ENCODE measurements around the gene CLK2. TPM values are rescaled to one million over a fixed set of nuclear protein-coding genes. Genes with fewer than 3 reads are reported as not detected.

CLK2 gene
- polyA plus RNA-seq, 1 experiment = 40.5 TPM

- TF ChIP-seq, protein P1, sequence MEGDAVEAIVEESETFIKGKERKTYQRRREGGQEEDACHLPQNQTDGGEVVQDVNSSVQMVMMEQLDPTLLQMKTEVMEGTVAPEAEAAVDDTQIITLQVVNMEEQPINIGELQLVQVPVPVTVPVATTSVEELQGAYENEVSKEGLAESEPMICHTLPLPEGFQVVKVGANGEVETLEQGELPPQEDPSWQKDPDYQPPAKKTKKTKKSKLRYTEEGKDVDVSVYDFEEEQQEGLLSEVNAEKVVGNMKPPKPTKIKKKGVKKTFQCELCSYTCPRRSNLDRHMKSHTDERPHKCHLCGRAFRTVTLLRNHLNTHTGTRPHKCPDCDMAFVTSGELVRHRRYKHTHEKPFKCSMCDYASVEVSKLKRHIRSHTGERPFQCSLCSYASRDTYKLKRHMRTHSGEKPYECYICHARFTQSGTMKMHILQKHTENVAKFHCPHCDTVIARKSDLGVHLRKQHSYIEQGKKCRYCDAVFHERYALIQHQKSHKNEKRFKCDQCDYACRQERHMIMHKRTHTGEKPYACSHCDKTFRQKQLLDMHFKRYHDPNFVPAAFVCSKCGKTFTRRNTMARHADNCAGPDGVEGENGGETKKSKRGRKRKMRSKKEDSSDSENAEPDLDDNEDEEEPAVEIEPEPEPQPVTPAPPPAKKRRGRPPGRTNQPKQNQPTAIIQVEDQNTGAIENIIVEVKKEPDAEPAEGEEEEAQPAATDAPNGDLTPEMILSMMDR (IDR thresholded peaks at IDR 0.05; ENCODE audit: low read depth, low read length) = no peak
- no peaks in the 10 kb centered on the region; the same call in 1 of the 2 replicates for H3K9me3 ChIP-seq (ENCODE audit: control insufficient read depth, insufficient read depth, low read length)
- no peak overlapping the region for H3K27ac ChIP-seq (ENCODE audit: low read depth, low read length)
- ChIA-PET CTCF (interaction anchor here (0.7 to 1.4 kb wide), 3 partner anchors 26 to 104 kb away, joined by 3 to 4 read pairs (median 3); no protein-coding TSS in a partner anchor), POLR2A (interaction anchor here (0.7 kb wide), 1 partner anchor 24 kb away, joined by 6 read pairs; the partner anchor contains the start of gene CLK2)
- no peak overlapping the region for H3K4me3 ChIP-seq (ENCODE audit: low read depth, low read length)
- no peak for DNase-seq (ENCODE audit: low read depth, low spot score)
- peaks cover 54% of the 10 kb centered on the region for H3K27me3 ChIP-seq (ENCODE audit: control insufficient read depth, insufficient read depth, low read length)
Observed at GRCh38 chr1:155297384-155297783, 24.1 kb upstream of the CLK2 start.

- Histone ChIP-seq H3K27ac (ENCODE audit: low read depth, low read length) (no peak overlapping the region), H3K4me3 (ENCODE audit: low read depth, low read length) (no peak overlapping the region), H3K9me3 (ENCODE audit: control insufficient read depth, insufficient read depth, low read length) (no peaks in the 10 kb centered on the region; the same call in 1 of the 2 replicates), H3K27me3 (ENCODE audit: control insufficient read depth, insufficient read depth, low read length) (peaks cover 55% of the 10 kb centered on the region)
- TF ChIP-seq, protein P1 (IDR thresholded peaks at IDR 0.05; ENCODE audit: low read depth, low read length) = no peak
- ChIA-PET CTCF (no interaction called here), POLR2A (no interaction called here)
- DNase-seq (ENCODE audit: low read depth, low spot score) = no peak
Observed at GRCh38 chr1:155296661-155297060, 23.4 kb upstream of the CLK2 start.

- Histone ChIP-seq H3K9me3 (ENCODE audit: control insufficient read depth, insufficient read depth, low read length) (no peaks in the 10 kb centered on the region; the same call in 1 of the 2 replicates), H3K27ac (ENCODE audit: low read depth, low read length) (no peak overlapping the region), H3K4me3 (ENCODE audit: low read depth, low read length) (no peak overlapping the region), H3K27me3 (ENCODE audit: control insufficient read depth, insufficient read depth, low read length) (peaks cover 57% of the 10 kb centered on the region)
- ChIA-PET CTCF (no interaction called here), POLR2A (no interaction called here)
- TF ChIP-seq, protein P1 (IDR thresholded peaks at IDR 0.05; ENCODE audit: low read depth, low read length) = no peak
- no peak for DNase-seq (ENCODE audit: low read depth, low spot score)
Observed at GRCh38 chr1:155295942-155296267, 22.6 kb upstream of the CLK2 start.

DNA sequence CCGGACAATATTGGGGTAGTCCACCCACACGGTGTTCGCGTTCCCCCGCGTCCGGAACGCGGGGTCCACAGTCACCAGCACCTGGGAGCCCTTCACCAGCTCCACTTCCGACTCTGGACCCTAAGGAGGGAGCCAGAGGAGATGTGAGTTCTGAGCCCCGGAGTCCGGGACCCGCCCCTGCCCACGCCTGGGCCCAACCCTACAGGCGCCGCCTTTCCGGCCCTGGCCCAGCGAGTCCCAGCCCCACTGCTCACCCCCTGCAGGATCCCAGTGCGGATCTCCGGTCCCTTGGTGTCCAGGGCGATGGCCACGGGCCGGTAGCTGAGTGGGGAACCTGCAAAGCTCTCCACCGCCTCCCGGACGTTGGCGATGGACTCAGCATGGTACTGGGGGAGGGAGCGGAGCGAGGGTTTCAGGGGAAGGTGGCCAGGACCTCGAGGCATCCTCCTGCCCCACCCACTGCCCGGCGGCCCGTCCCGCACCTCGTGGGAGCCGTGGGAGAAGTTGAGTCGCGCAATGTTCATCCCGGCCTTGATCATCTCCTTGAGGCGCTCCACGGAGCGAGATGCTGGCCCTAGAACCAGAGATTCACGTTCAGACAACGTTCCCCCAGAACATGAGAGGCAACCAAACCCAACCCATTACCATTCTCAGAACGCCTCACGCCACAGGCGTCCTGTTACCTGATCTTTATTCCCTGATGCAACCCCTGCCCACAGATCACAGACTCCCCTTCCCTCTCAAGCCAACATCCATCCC, 22.1 kb upstream of the CLK2 start:
- POLR2A ChIA-PET = interaction anchor here (0.6 kb wide), 1 partner anchor 22 kb away, joined by 7 read pairs; the partner anchor contains the start of gene CLK2
- TF ChIP-seq, protein P1 (IDR thresholded peaks at IDR 0.05; ENCODE audit: low read depth, low read length) = no peak
- Histone ChIP-seq H3K9me3 (ENCODE audit: control insufficient read depth, insufficient read depth, low read length) (no peaks in the 10 kb centered on the region; the same call in 1 of the 2 replicates), H3K27me3 (ENCODE audit: control insufficient read depth, insufficient read depth, low read length) (peaks cover 56% of the 10 kb centered on the region), H3K4me3 (ENCODE audit: low read depth, low read length) (no peak overlapping the region), H3K27ac (ENCODE audit: low read depth, low read length) (no peak overlapping the region)
- no peak for DNase-seq (ENCODE audit: low read depth, low spot score)
- CTCF ChIA-PET = interaction anchor here (0.8 kb wide), 1 partner anchor 101 kb away, joined by 3 read pairs; no protein-coding TSS in a partner anchor

DNA sequence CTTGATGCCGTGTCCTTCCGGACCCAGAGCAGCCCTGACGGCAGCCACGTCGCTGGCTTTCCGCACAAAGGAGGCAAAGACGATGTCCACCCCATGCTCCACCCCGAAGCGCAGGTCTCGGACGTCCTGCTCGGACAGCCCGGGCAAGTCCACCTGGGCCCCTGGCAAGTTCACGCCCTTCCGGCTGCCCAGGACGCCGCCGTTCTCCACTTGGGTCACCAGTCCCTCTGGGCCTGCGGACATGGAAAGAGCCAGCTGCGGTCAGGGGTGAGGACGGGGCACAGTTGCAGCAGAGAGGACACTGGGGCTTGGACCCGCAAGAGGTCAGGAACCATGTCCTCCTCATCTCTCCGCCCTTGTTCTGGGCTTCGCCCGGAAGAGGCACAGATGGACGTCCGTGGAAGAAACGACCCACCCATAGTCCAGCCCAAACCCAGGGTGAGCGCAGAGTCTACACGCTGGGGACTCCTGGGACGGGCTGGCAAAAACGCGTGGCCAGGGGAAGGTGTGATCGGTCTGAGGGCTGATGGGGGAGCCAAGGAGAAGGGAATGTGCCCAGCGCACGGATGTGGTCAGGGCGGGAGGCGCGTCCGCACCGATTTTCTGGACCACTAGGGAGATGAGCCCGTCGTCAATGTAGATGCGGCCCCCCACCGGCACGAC, 21.3 kb upstream of the CLK2 start:
- TF ChIP-seq, protein P1 (IDR thresholded peaks at IDR 0.05; ENCODE audit: low read depth, low read length) = no peak
- H3K27ac ChIP-seq (ENCODE audit: low read depth, low read length) = no peak overlapping the region
- H3K4me3 ChIP-seq (ENCODE audit: low read depth, low read length) = no peak overlapping the region
- DNase-seq (ENCODE audit: low read depth, low spot score) = no peak
- H3K27me3 ChIP-seq (ENCODE audit: control insufficient read depth, insufficient read depth, low read length) = peaks cover 56% of the 10 kb centered on the region
- POLR2A ChIA-PET = no interaction called here
- CTCF ChIA-PET = interaction anchor here (0.8 kb wide), 1 partner anchor 101 kb away, joined by 3 read pairs; no protein-coding TSS in a partner anchor
- H3K9me3 ChIP-seq (ENCODE audit: control insufficient read depth, insufficient read depth, low read length) = no peaks in the 10 kb centered on the region; the same call in 1 of the 2 replicates

Measured in AG04450 (cell line).